Measurements from ENCODE around the gene LSM14B. TPM values are rescaled to one million over a fixed set of nuclear protein-coding genes. Genes with fewer than 3 reads are reported as not detected.
A peak's percentile ranks its signal among the peaks of the same experiment; 100 is the strongest.

LSM14B gene
- total RNA-seq, 1 experiment from 2014 or later: 24.6 TPM

DNA sequence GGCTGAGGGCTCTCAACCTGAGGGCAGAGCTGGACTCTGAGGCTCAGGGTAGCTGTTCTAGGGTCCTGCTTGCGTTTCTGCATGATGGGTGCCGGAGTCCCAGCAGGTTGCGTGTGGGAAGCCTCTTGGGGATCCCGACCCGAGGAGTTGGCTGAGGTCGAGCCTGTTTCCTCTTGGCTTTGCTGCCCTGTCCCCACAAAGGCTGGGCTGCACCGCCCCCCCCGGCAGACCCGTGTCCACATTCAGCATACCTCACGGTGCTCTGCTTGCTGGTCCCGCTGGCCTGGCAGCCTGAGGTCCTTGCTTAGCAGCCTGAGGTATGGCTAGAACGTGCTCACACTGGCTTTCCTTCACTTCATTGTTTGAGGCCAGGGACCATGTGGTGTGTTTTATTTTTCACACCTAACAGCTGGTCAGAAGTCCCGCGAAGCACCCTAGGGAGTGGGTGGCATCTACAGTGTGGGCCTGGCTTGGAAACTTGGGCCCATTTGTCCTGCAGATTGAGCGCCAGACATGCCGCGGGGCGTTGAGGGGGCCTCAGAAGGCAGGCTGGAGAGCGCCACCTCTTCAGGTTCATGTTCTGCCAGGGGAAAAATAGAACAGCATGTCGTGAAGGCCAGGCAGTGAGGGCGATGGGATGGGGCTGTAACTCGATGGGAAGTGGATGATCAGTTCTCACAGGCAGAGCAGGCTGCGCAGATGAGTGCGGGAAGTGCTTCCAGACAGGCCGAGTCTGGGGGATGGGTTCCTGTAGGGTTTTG lies 9.5 kb downstream of the LSM14B start:
- no peak for DNase-seq (ENCODE audit: extremely low read depth, low read depth)

DNA sequence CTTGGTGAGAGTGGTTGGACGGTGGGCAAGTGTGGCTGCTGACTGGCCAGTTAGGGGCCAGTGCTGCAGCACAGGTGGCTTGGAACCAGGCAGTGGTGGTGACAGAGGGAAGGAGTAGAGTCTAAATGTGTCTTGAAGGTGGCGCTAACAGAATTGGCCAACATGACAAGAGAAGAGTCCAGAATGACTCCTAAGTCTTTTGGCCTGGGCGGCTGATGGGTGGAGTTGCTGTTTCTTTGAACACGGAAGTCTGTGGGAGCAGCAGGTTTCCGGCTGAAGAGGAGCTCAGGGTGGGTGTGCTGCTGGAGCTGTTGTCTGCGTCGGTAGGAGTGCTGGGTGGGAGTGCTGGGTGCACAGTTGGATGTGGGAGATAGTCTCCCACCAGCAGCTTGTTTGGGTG lies 10.1 kb downstream of the LSM14B start:
- DNase-seq (ENCODE audit: extremely low read depth, low read depth): no peak

DNA sequence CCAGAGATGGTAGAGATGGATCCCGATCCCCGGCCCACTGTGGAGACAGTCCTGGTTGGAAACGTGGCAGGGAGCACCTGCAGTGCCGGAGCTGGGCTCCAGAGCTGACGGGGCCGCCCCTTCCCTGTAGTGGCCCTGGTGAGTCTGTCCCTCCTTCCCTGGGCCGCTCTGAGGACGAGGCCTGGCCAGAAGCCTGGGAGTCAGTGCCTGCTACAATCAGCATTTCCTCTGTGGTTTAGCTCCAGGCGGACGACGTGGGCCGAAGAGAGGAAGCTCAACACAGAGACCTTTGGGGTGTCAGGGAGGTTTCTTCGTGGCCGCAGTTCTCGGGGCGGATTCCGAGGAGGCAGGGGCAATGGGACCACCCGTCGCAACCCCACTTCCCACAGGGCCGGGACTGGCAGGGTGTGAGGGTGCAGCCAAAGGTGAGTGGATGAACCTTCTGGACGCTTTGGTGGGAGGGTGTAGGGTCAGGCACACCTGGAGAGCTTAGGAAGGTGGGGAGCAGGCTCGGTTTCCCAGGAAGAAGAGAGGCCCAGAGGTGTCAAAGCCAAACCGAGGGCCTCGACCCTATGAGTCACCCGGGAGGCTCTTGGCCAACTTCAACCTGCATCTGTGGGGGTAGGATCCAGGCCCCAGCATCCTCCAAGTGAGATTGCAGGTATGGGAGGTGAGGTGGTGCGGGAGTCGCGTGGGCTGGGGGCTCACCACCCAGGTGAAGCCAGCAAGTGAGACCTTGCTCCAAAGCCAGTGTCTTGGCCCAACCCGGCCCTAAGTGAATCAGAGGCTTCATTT lies 11.0 kb downstream of the LSM14B start:
- DNase-seq (ENCODE audit: extremely low read depth, low read depth): no peak

DNA sequence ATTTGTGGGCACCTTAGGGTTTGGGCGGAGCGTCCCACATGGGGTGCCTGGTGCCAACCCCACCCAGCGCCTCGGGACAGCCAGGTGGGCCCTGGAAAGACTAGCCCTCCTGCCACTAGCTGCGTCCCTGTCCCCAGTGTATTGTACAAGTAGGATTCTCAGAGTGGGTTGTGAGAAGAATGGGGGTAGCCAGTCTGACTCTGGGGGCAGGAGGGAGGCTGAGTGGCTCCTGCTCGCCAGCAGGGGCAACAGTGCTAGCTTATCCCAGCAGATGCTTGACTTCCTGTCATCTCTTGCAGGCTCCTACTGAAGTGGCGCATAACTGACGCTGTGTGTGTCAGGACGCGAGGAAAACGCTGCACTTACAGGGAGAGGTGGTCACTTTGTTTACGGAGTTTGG lies 11.6 kb downstream of the LSM14B start:
- no peak for DNase-seq (ENCODE audit: extremely low read depth, low read depth)

DNA sequence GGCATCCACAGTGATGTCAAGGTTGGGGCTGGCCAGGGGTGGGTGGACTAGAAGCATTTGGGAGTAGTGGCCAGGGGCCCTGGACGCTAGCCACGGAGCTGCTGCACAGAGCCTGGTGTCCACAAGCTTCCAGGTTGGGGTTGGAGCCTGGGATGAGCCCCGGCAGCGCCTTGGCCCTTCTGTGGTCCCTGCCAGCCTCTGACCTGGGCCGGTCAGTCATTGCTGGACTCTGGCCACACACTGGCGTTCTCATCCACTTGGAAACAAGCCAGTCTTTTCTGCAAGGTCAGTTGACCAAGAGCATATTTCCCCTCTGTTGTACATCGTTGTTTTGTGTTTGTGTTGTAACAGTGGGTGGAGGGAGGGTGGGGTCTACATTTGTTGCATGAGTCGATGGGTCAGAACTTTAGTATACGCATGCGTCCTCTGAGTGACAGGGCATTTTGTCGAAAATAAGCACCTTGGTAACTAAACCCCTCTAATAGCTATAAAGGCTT lies 12.5 kb downstream of the LSM14B start:
- DNase-seq (ENCODE audit: extremely low read depth, low read depth): no peak

DNA sequence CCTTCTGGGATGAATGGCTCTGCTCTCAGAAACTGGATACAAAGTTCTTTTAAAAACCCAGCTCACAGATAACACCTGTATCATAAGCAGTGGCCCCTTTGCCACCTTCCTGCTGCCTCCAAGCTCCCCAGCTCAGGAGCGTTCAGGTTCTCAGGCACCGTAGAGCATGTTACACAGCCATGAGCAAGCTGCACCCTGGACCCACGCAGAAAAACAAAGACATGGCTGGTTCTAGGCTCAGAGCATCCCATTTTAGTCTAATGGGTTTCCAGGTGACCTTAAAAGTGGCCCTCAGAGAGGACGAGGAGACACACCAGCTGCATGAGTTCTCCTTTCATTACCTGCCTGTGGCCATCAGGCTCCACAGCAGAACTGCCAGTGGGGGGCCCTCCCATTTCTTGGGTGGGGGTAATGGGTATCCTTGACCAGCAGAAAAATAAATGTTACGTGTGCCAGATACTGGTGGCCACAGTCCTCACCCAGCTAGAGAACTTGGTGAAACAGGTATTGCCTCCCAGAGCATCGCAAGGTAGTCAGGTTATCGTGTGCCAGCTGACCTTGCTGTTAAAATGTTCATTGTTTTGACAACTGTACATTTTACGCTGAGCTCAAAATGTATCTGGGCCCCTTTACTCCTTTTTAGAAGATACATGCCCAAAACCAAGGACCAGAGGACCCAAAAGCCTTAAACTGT lies 13.4 kb downstream of the LSM14B start:
- no peak for DNase-seq (ENCODE audit: extremely low read depth, low read depth)

DNA sequence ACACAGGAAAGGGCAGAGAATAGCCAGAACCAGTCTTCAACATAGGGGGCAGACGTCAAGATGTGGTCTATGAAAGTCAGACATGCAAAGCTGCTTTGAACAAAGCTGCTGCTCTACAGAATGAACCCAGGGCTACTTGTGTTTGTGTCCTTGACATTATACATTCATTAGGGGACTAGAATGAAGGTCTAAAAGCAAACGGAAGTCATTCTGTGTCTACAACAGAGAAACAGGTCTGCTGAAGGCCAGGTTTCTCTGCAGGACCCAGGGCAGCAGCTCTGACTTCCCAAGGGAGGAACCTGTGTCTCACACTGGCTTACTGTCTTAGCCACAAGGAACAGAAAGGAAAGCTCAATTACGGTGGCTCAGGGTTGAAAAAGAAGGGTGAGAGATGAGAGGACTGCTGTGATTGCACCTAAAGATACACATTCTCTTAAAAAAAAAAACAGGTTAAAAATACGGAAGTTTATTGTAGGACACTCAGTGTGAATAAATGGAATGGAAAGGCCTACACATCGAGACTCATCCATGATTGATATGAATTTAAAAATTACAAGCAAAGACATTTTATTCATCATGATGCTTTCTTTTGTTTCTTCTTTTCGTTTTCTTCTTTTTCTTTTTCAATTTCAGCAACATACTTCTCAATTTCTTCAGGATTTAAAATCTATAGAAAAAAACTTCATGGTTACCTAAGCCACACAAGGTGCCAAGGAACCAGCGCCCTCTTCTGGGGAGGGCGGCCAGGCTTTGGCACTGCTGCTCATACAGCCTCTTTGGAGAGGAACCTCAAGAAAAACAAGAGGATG lies 14.2 kb downstream of the LSM14B start:
- peak; percentile 69 for DNase-seq (ENCODE audit: extremely low read depth, low read depth)

DNA sequence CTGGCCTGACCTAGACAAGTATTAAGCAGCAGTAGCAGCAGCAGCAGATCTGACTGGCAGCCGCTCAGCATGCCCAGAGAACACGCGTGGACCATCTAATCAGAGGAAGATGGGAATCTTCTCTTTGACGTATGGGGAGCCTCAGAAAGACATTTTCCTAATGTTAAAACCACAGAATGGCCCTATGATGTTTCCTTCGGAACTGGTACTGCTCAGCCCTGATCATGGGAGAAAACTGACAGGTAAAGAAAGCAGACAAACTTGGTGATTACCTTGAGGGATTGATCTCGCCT lies 14.8 kb downstream of the LSM14B start:
- DNase-seq (ENCODE audit: extremely low read depth, low read depth): no peak

DNA sequence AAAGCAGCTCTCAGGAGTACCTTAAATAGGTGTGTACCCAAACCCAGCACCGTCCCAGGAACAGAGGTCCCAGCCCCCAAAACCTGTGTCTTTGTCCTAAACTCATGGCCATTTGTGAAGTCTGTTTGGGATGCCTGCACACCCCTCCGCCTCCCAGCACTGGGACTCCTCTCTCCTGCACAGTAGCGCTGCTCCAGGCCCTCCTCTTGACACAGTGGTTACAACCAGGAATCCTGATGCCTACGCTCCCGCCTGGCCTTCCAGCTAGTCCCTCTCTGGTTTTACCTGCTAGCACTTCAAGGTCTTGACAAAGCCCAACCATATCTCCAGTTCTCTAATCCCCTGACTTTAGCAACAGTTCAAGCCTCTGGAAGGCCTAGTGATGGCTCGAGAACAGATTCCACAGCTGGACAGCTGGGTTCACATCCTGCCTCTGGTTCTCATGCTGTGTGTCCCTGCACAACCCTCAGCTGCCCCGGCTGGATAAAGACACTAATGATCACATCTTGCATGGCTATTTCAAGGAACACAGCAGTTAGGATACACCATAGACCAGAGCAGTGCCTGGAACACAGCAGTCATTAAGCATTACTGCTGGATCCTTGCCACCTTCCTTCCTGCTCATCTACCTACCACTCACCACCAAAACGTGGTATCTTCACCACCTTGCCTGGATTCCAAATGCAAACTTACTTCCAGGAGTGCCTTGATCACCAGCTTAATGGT lies 15.4 kb downstream of the LSM14B start:
- no peak for DNase-seq (ENCODE audit: extremely low read depth, low read depth)

DNA sequence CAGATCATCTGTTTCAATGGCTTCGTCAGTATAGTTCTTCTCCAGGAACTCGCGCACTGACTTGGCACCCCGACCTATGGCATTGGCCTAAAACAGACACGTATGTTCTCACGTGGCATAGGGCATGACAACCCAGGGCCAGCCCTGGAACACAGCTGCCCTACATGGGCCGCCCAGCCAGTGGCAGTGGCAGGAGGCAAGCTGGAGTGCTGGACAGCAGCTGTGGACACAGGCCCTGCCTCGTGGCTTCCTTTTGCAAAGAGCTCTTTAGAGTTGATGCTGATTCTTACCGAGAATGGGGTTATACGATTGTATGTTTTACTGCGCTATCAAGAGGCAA lies 15.9 kb downstream of the LSM14B start:
- DNase-seq (ENCODE audit: extremely low read depth, low read depth): no peak

DNA sequence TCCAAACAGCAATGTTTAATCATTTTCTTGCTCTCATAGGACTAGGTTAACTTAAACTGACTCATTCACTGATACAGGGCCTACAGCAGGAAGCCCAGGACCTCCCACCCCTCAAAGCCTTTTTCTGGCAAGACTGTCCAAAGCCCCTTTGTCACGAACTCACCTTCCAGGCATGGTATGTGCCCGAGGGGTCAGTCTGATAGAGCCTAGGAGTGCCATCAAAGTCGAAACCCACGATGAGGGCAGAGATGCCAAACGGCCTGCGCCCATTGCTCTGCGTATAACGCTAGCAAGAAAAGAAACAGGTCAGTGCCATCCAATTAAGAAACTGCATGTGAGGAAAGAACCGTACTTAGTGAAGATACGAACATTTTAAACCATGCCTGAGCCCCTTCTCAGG lies 16.6 kb downstream of the LSM14B start:
- DNase-seq (ENCODE audit: extremely low read depth, low read depth): no peak

DNA sequence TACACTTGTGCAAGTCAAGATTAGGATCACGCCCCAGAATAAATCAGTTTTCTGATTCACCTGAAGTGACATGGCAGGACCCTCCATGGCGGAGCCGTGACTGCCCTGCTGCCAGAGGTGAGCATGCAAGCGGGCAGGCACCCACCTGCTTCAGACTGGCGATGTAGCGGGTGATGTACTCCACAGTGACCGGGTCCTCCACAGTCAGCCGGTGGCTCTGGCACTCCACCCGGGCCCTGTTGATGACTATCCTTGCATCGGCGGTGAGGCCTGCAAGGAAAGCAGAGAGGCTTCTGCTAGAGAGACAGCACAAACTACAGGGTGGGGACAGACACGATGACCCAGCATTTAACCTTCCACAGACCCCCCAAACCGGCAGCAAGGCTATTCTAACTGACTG lies 17.4 kb downstream of the LSM14B start:
- DNase-seq (ENCODE audit: extremely low read depth, low read depth): no peak

DNA sequence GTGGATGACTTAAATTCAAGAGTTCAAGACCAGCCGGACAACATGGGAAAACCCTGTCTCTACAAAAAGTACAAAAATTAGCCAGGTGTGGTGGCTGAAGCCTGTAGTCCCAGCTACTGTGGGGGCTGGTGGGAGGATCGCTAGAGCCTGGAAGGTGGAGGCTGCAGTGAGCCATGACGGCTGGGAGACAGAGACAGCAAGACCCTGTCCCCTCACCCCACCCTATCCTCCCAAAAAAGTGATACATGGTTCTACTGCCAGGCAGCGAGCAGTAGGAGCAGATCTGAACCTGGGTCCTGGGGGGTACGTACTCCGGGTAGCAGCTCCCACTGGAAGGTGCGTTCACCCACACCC lies 18.7 kb downstream of the LSM14B start:
- DNase-seq (ENCODE audit: extremely low read depth, low read depth): no peak

DNA sequence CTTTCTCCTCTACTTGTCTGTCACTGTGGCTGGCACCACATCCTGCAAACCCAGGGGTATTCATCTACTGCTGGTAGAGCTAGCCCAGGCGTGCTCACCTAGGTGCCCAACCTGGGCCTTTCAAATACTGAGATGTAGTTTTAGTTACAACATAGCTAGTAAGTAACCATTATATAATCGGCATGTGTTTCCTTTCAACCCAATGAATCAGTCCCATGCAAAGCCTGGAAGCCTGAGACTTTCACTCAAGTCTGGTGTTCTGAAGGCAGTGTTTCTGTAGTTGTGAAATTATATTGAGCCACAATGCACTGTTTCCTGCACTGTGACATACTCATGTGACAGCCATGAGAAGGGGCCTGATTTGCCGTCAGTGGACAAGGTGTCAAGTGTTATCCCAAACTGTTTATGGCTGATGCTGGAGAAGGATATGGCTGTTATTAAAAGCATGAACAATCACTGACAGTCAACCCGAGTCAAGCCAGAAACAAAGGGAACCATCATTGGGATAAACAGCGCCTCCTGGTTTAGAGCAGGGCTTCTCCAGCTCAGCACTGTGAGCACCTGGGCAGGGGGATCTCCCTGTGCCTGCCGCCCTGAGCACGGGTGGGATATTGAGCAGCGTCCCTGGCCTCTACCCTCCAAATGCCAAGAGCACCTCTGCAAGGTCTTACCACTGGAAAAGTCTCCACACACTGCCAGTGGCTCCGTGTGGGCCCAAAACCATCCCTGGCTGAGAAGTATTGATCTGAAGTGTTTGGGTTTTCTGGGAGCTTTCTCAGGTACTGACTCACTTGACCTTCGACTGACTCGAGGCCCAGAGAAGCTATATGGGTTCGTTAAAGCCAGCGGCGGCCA lies 19.3 kb downstream of the LSM14B start:
- no peak for DNase-seq (ENCODE audit: extremely low read depth, low read depth)

DNA sequence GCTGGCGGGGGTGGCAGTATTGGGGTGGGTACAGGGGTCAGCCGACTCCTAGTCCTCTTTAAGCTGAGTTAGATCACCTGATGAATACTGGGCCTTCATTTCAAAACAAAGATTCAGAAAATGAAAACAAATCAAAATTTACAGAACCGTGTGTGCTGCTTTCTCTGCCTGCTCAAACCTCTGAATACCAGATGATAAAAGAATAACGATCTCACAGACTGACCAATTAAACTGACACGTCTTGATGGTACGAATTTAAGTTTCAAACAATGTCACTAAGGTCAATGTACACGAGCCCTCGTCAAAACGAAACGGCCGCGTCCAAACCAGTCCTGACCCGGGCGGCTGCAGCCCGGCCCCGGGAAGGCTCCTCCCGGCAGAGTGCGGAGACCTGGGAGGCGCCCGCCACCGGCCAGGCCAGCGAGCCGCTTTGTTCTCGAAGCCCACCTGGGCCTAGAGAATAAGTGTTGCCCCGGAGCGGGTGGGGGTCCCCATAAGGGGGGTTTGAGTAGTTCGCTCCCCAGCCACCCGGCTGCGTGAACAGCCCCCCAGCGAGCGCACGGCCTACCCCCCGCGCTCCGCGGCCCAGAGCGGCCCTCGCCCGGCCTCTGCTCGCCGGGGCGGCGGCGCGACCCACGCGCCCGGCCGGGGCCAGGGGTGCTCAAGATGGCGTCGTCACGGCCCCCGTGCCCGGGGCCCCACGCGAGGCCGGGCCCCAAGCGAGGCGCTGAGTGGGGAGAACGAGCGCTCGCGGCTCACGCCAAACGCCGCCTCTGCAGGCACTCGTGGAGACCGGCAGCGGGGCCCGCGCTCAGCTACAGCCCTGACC lies 20.2 kb downstream of the LSM14B start:
- DNase-seq (ENCODE audit: extremely low read depth, low read depth): no peak

DNA sequence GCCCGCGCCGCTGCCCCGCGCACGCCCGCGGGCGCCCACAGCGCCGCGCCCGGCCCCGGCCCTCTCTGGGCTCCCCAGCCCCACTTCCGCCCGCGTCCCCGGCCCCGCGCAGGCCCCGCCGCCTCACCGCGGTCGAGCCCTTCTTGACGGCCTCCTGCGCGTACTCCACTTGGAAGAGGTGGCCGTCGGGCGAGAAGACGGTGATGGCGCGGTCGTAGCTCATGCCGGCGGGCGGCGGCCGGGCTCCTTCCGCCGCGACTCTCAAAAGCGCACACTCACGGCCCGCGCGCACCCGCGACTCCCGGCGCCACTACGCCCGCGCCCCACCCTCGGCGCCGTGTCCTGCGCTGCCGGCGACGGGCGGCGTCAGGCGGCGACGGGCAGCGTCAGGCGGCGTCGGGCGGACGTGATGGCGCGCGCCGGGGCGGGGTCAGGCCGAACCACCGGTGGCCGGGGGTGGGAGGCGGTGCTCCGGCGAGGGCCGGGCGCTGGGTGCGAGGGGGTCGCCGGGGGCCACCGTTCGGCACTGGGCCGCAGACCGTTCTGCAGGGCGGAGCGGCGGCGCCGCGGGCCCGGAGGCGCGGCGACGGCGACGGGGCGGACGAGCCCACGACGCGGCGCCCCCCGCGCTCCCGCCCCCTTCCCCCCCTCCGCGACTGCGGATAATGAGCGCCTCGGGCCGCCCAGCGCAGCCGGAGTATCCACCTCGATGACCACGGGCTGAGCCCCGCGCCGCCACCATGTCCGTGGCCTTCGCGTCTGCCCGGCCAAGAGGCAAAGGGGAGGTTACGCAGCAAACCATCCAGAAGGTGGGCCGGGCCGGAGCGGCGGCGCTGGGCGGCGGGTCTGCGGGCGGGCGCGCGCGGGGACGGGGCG lies 21.0 kb downstream of the LSM14B start, which contains the start of the genes PSMA7 and SS18L1:
PSMA7 (minus strand) TSS at position 314 of the 876 bp plus-strand sequence; CDS start at position 223, 91 bp downstream.
SS18L1 (plus strand) TSS at position 689 of the 876 bp plus-strand sequence; CDS start at position 741, 52 bp downstream.
- DNase-seq (ENCODE audit: extremely low read depth, low read depth): peak; percentile 85

Measured in NCI-H460 (cell line).